Measurements from ENCODE around the gene IL19. TPM values are rescaled to one million over a fixed set of nuclear protein-coding genes. Genes with fewer than 3 reads are reported as not detected.

The IL19 gene
- total and polyA plus RNA-seq, 9 of the 15 experiments (the other 6 are each of a cell fraction or from before 2014, with no cell fraction given): not detected

DNA sequence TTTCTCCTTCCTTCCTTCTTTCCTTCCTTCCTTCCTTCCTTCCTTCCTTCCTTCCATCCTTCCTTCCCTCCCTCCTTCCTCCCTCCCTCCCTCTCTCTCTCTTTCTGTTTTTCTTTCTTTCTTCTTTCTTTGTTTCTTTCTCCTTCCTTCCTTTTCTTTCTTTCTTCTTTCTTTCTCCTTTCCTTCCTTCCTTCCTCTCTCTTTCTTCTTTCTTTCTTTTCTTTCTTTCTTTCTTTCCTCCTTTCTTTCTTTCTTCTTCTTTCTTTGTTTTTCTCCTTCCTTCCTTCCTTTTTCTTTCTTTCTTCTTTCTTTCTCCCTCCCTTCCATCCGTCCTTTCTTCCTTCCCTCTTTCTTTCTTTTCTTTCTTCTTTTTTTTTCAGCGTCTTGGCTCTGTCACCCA lies 18.1 kb upstream of the IL19 start (continued):
- TF ChIP-seq, protein P1, sequence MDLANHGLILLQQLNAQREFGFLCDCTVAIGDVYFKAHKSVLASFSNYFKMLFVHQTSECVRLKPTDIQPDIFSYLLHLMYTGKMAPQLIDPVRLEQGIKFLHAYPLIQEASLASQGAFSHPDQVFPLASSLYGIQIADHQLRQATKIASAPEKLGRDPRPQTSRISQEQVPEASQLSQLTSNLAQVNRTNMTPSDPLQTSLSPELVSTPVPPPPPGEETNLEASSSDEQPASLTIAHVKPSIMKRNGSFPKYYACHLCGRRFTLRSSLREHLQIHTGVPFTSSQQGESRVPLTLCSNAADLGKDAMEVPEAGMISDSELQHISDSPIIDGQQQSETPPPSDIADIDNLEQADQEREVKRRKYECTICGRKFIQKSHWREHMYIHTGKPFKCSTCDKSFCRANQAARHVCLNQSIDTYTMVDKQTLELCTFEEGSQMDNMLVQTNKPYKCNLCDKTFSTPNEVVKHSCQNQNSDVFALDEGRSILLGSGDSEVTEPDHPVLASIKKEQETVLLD (IDR thresholded peaks at IDR 0.05): 0 out of 2 replicates have a peak, but pooled peaks have one; percentile 32
- TF ChIP-seq, protein P2, sequence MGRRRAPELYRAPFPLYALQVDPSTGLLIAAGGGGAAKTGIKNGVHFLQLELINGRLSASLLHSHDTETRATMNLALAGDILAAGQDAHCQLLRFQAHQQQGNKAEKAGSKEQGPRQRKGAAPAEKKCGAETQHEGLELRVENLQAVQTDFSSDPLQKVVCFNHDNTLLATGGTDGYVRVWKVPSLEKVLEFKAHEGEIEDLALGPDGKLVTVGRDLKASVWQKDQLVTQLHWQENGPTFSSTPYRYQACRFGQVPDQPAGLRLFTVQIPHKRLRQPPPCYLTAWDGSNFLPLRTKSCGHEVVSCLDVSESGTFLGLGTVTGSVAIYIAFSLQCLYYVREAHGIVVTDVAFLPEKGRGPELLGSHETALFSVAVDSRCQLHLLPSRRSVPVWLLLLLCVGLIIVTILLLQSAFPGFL (CRISPR knock-in tag; IDR thresholded peaks at IDR 0.05): no peak
- no peak for TF ChIP-seq CBX8 (IDR thresholded peaks at IDR 0.05; ENCODE audit: borderline replicate concordance, extremely low read depth, low read depth, low read length, poor library complexity, severe bottlenecking)
- TF ChIP-seq, protein P3, sequence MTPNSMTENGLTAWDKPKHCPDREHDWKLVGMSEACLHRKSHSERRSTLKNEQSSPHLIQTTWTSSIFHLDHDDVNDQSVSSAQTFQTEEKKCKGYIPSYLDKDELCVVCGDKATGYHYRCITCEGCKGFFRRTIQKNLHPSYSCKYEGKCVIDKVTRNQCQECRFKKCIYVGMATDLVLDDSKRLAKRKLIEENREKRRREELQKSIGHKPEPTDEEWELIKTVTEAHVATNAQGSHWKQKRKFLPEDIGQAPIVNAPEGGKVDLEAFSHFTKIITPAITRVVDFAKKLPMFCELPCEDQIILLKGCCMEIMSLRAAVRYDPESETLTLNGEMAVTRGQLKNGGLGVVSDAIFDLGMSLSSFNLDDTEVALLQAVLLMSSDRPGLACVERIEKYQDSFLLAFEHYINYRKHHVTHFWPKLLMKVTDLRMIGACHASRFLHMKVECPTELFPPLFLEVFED (CRISPR knock-in tag; conservative IDR thresholded peaks at IDR 0.05): peak; percentile 56; the same call in 1 of the 2 replicates
- TF ChIP-seq, protein P4, sequence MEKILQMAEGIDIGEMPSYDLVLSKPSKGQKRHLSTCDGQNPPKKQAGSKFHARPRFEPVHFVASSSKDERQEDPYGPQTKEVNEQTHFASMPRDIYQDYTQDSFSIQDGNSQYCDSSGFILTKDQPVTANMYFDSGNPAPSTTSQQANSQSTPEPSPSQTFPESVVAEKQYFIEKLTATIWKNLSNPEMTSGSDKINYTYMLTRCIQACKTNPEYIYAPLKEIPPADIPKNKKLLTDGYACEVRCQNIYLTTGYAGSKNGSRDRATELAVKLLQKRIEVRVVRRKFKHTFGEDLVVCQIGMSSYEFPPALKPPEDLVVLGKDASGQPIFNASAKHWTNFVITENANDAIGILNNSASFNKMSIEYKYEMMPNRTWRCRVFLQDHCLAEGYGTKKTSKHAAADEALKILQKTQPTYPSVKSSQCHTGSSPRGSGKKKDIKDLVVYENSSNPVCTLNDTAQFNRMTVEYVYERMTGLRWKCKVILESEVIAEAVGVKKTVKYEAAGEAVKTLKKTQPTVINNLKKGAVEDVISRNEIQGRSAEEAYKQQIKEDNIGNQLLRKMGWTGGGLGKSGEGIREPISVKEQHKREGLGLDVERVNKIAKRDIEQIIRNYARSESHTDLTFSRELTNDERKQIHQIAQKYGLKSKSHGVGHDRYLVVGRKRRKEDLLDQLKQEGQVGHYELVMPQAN (IDR thresholded peaks at IDR 0.05; ENCODE audit: borderline replicate concordance): no peak
- TF ChIP-seq, protein P5, sequence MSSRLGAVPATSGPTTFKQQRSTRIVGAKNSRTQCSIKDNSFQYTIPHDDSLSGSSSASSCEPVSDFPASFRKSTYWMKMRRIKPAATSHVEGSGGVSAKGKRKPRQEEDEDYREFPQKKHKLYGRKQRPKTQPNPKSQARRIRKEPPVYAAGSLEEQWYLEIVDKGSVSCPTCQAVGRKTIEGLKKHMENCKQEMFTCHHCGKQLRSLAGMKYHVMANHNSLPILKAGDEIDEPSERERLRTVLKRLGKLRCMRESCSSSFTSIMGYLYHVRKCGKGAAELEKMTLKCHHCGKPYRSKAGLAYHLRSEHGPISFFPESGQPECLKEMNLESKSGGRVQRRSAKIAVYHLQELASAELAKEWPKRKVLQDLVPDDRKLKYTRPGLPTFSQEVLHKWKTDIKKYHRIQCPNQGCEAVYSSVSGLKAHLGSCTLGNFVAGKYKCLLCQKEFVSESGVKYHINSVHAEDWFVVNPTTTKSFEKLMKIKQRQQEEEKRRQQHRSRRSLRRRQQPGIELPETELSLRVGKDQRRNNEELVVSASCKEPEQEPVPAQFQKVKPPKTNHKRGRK (tag; IDR thresholded peaks at IDR 0.05): peak; percentile 97
- no peak for TF ChIP-seq DPF2 (IDR thresholded peaks at IDR 0.05)
- no peak for TF ChIP-seq RBM34 (IDR thresholded peaks at IDR 0.05; ENCODE audit: borderline replicate concordance, insufficient read depth, low read length)
- TF ChIP-seq NFATC3 (IDR thresholded peaks at IDR 0.05): 0 out of 2 replicates have a peak, but pooled peaks have one; percentile 35
- no peak for TF ChIP-seq ZNF184 (CRISPR knock-in tag; IDR thresholded peaks at IDR 0.05)
- peak; percentile 67 for TF ChIP-seq OTX1 (CRISPR knock-in tag; IDR thresholded peaks at IDR 0.05)
- no peak for TF ChIP-seq PTTG1 (tag; IDR thresholded peaks at IDR 0.05; ENCODE audit: low read depth)

All from K562 (cell line).